Upper lobe of left lung (tissue), 6 donors: ENCODE measurements around the gene B9D1. TPM values are rescaled to one million over a fixed set of nuclear protein-coding genes. Genes with fewer than 3 reads are reported as not detected.
A peak's percentile ranks its signal among the peaks of the same experiment; 100 is the strongest.

Source experiments
- ATAC-seq, 2 donors: fragments of 200-7000 bp; cut with Tn5 transposase; one replicate each; pipeline ENCODE4 v1.9.1; 2022; ENCODE audit warnings: mild to moderate bottlenecking in 2 of 2, moderate library complexity in 2 of 2; ENCODE audit not compliant: low FRiP score in 2 of 2
- DNase-seq, 2 donors: peaks; one replicate each; pipeline ENCODE4 v3.0.0-alpha.2; 2019 to 2020
- H3K27ac ChIP-seq, 4 donors: fragments of 200-600 bp; sonication (generic); one replicate each; pipeline ENCODE4 v1.5.1; 2016 to 2019
- H3K27me3 ChIP-seq, 4 donors: fragments of 200-600 bp; sonication (generic); one replicate each; pipeline ENCODE4 v1.5.1; 2017 to 2019
- H3K36me3 ChIP-seq, 4 donors: fragments of 200-600 bp; sonication (generic); one replicate each; pipeline ENCODE4 v1.5.1; 2016 to 2019
- H3K4me1 ChIP-seq, 4 donors: fragments of 200-600 bp; sonication (generic); one replicate each; pipeline ENCODE4 v1.5.1; 2018 to 2019
- H3K4me3 ChIP-seq, 4 donors: fragments of 200-600 bp; sonication (generic); one replicate each; pipeline ENCODE4 v1.5.1; 2017 to 2019; ENCODE audit warnings: mild to moderate bottlenecking in 2 of 4, moderate library complexity in 1 of 4
- H3K9me3 ChIP-seq, 4 donors: fragments of 200-600 bp; sonication (generic); one replicate each; pipeline ENCODE4 v1.5.1; 2018 to 2019
- CTCF ChIP-seq, 6 experiments: fragments of 450-650 bp in 4 of 6; fragments of 200-600 bp in 2 of 6; sonication (generic) in 2 of 6; IDR thresholded peaks; one replicate each; pipeline ENCODE4 v1.5.1; 2016 to 2019; ENCODE audit warnings: antibody characterized with exemption in 6 of 6
- EP300 ChIP-seq, 4 donors: sonication (generic); formaldehyde crosslinking; IDR thresholded peaks; one replicate each; pipeline ENCODE4 v1.5.1; 2017; ENCODE audit warnings: antibody characterized with exemption in 4 of 4, control low read depth in 2 of 4
- POLR2A ChIP-seq, 4 donors: fragments of 450-650 bp; IDR thresholded peaks; one replicate each; pipeline ENCODE4 v1.5.1; 2016 to 2017; ENCODE audit warnings: antibody characterized with exemption in 4 of 4, mild to moderate bottlenecking in 2 of 4
- POLR2AphosphoS5 ChIP-seq, 2 donors: sonication (generic); formaldehyde crosslinking; IDR thresholded peaks; one replicate each; pipeline ENCODE4 v1.5.1; 2017; ENCODE audit warnings: antibody characterized with exemption in 2 of 2
- WGBS, 2 donors: methylation state at CpG; one replicate each; pipeline ENCODE4 v1.1.5; 2017 to 2018; 5-methylcytosine and 5-hydroxymethylcytosine counted together
- total RNA-seq, 6 donors: library from RNA; depleted of rRNA in 4 of 6; stranded (reverse); fragments of >200 nt in 4 of 6; gene quantifications; one replicate each; pipeline versions ENCODE4 v1.1.0 to v1.2.1, GENCODE V29; 2016 to 2021
- donor health status: DM: no; HTN: no; CAD: no; lungs with moderate emphysema.
- donor health status: DM: no; HTN: yes; CAD: no; lungs with severe emphysema.

The B9D1 gene
- total RNA-seq, 6 donors from 2014 or later: 11.7 to 52.4 (median 17.5) TPM

GRCh38 chr17:19311016-19311415 is 51.5 kb downstream of the B9D1 start:
- Histone ChIP-seq H3K36me3 (peaks cover 0 to 32% (median 10%) of the 10 kb centered on the region in 4 donors), H3K9me3 (no peaks in the 10 kb centered on the region), H3K27ac (peak overlapping the region; percentile 48 to 77 (median 64)), H3K27me3 (no peaks in the 10 kb centered on the region), H3K4me1 (peaks cover 14 to 66% (median 38%) of the 10 kb centered on the region in 4 donors), H3K4me3 (no peak overlapping the region)
- ATAC-seq: no peak
- WGBS, 2 donors: 91 to 94% methylated on average over 5 of the region's 5 CpGs
- no peak for DNase-seq
- TF ChIP-seq CTCF (IDR thresholded peaks at IDR 0.05) (no peak), POLR2A (IDR thresholded peaks at IDR 0.05) (no peak), POLR2AphosphoS5 (IDR thresholded peaks at IDR 0.05) (no peak), EP300 (IDR thresholded peaks at IDR 0.05) (no peak)

DNA sequence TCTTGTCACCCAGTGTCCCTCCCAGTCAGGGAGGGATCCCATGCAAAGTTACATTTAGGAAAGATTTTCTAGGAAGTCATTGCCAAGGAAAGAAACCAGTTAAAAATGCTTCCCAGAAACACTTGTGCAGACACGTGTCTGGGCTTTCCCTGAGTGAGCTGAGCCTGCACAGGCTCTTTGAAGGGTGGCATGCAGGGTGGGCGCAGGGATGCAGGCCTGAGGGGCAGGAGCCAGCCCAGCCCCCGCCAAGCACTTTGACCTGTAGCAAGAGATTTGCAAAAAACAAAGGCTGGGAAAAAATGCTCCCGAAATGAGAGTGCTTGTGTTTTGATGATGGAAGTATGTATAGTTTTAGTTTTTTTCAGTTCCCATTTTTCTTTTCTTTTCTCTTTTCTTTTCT is 52.4 kb downstream of the B9D1 start:
- peak overlapping the region in 1 of 4 donors; percentile 30 for H3K27ac ChIP-seq
- peaks cover 0 to 29% (median 10%) of the 10 kb centered on the region in 4 donors for H3K36me3 ChIP-seq
- H3K4me1 ChIP-seq: peaks cover 23 to 75% (median 47%) of the 10 kb centered on the region in 4 donors
- TF ChIP-seq POLR2A (IDR thresholded peaks at IDR 0.05) (no peak), CTCF (IDR thresholded peaks at IDR 0.05) (no peak), EP300 (IDR thresholded peaks at IDR 0.05) (no peak), POLR2AphosphoS5 (IDR thresholded peaks at IDR 0.05) (no peak)
- no peaks in the 10 kb centered on the region for H3K27me3 ChIP-seq
- no peak for DNase-seq
- no peak overlapping the region for H3K4me3 ChIP-seq
- no peaks in the 10 kb centered on the region for H3K9me3 ChIP-seq
- WGBS, 2 donors: 85 to 86% methylated on average over 4 of the region's 4 CpGs
- no peak for ATAC-seq

GRCh38 chr17:19309701-19310100 is 52.8 kb downstream of the B9D1 start:
- no peaks in the 10 kb centered on the region for H3K27me3 ChIP-seq
- TF ChIP-seq CTCF (IDR thresholded peaks at IDR 0.05) (no peak), POLR2A (IDR thresholded peaks at IDR 0.05) (no peak), EP300 (IDR thresholded peaks at IDR 0.05) (no peak), POLR2AphosphoS5 (IDR thresholded peaks at IDR 0.05) (no peak)
- H3K4me3 ChIP-seq: no peak overlapping the region
- peaks cover 0 to 27% (median 10%) of the 10 kb centered on the region in 4 donors for H3K36me3 ChIP-seq
- no peaks in the 10 kb centered on the region for H3K9me3 ChIP-seq
- WGBS, 2 donors: 78 to 93% methylated on average over 4 to 5 of the region's 5 CpGs
- peak overlapping the region in 1 of 4 donors; percentile 30 for H3K27ac ChIP-seq
- no peak for DNase-seq
- ATAC-seq: no peak
- H3K4me1 ChIP-seq: peaks cover 27 to 78% (median 52%) of the 10 kb centered on the region in 4 donors

- ATAC-seq (no peak), DNase-seq (no peak)
- Histone ChIP-seq H3K27ac (no peak overlapping the region), H3K4me3 (no peak overlapping the region), H3K4me1 (peaks cover 40 to 80% (median 56%) of the 10 kb centered on the region in 4 donors), H3K27me3 (no peaks in the 10 kb centered on the region), H3K36me3 (peaks cover 0 to 18% (median 10%) of the 10 kb centered on the region in 4 donors), H3K9me3 (no peaks in the 10 kb centered on the region)
- TF ChIP-seq CTCF (IDR thresholded peaks at IDR 0.05) (no peak), EP300 (IDR thresholded peaks at IDR 0.05) (no peak), POLR2AphosphoS5 (IDR thresholded peaks at IDR 0.05) (no peak), POLR2A (IDR thresholded peaks at IDR 0.05) (no peak)
- WGBS, 2 donors: 90 to 91% methylated on average over 8 of the region's 8 CpGs
Measured at GRCh38 chr17:19308398-19308797, 54.1 kb downstream of the B9D1 start.

- no peaks in the 10 kb centered on the region for H3K27me3 ChIP-seq
- H3K9me3 ChIP-seq: no peaks in the 10 kb centered on the region
- TF ChIP-seq POLR2AphosphoS5 (IDR thresholded peaks at IDR 0.05): no peak
- no peak for TF ChIP-seq EP300 (IDR thresholded peaks at IDR 0.05)
- no peak for TF ChIP-seq CTCF (IDR thresholded peaks at IDR 0.05)
- TF ChIP-seq POLR2A (IDR thresholded peaks at IDR 0.05): no peak
- ATAC-seq (no peak), DNase-seq (no peak)
- peaks cover 49 to 80% (median 61%) of the 10 kb centered on the region in 4 donors for H3K4me1 ChIP-seq
- WGBS, 2 donors: 93 to 96% methylated on average over 10 of the region's 10 CpGs
- peak overlapping the region in 2 of 4 donors; percentile 12 to 46 for H3K27ac ChIP-seq
- H3K4me3 ChIP-seq: no peak overlapping the region
- peaks cover 0 to 9% (median 3%) of the 10 kb centered on the region in 4 donors for H3K36me3 ChIP-seq
Measured at GRCh38 chr17:19307521-19307920, 55.0 kb downstream of the B9D1 start.
